Natural killer cell (primary cell): ENCODE results near the gene ALDH1A2. TPM values are rescaled to one million over a fixed set of nuclear protein-coding genes. Genes with fewer than 3 reads are reported as not detected.

Source experiments
- ATAC-seq, 3 donors: fragments of 150-1000 bp in 2 of 3; fragments of 200-7000 bp in 1 of 3; cut with Tn5 transposase; 1 replicate in 1 of 3; 2 replicates in 2 of 3; pipeline ENCODE4 v1.10.0; 2021; ENCODE audit warnings: mild to moderate bottlenecking in 2 of 3, moderate library complexity in 2 of 3
- DNase-seq, 2 donors: peaks; one replicate each; pipeline versions ENCODE4 v3.0.0 to v3.0.0-alpha.2; 2013 to 2021; ENCODE audit warnings: mixed read lengths in 1 of 2
- H3K27ac ChIP-seq: one replicate; pipeline ENCODE4 v1.5.1; 2013; ENCODE audit warnings: mild to moderate bottlenecking, low read length
- H3K27me3 ChIP-seq: one replicate; pipeline ENCODE4 v1.6.1; 2013; ENCODE audit warnings: low read length; ENCODE audit not compliant: control insufficient read depth, insufficient read depth
- H3K36me3 ChIP-seq: one replicate; pipeline ENCODE4 v1.6.1; 2013; ENCODE audit warnings: low read length; ENCODE audit not compliant: control insufficient read depth, insufficient read depth
- H3K4me1 ChIP-seq: one replicate; pipeline ENCODE4 v1.6.1; 2013; ENCODE audit warnings: low read length; ENCODE audit not compliant: control insufficient read depth, insufficient read depth
- H3K4me3 ChIP-seq: one replicate; pipeline ENCODE4 v1.5.1; 2013; ENCODE audit warnings: low read length
- H3K9me3 ChIP-seq: one replicate; pipeline ENCODE4 v1.6.1; 2013; ENCODE audit warnings: low read length; ENCODE audit not compliant: control insufficient read depth, insufficient read depth
- H3K27ac Mint-ChIP-seq, 2 donors: one replicate each; pipeline ENCODE4 v1.8.0; 2022; ENCODE audit warnings: mild to moderate bottlenecking in 2 of 2, mixed read lengths in 2 of 2, moderate library complexity in 1 of 2
- H3K27me3 Mint-ChIP-seq, 2 donors: one replicate each; pipeline ENCODE4 v1.8.0; 2022; ENCODE audit warnings: low read depth in 2 of 2, mixed read lengths in 2 of 2
- H3K36me3 Mint-ChIP-seq: one replicate; pipeline ENCODE4 v1.8.0; 2022; ENCODE audit warnings: mixed read lengths
- H3K4me1 Mint-ChIP-seq, 2 donors: one replicate each; pipeline ENCODE4 v1.8.0; 2022; ENCODE audit warnings: mixed read lengths in 2 of 2
- H3K4me3 Mint-ChIP-seq: one replicate; pipeline ENCODE4 v1.8.0; 2022; ENCODE audit warnings: mild to moderate bottlenecking, moderate library complexity, mixed read lengths
- H3K9me3 Mint-ChIP-seq, 2 donors: one replicate each; pipeline ENCODE4 v1.8.0; 2022; ENCODE audit warnings: mixed read lengths in 2 of 2
- WGBS: methylation state at CpG from one replicate; pipeline ENCODE4 v1.1.7; 2013; ENCODE audit warnings: missing lambda C conversion rate; ENCODE audit not compliant: insufficient coverage; 5-methylcytosine and 5-hydroxymethylcytosine counted together
- intact Hi-C: fragments of 100-400 bp; cut with micrococcal nuclease; formaldehyde crosslinking; loops from one replicate; pipeline ENCODE4 v1.14.2; 2022
- total RNA-seq, 4 donors: library from RNA; stranded (reverse); fragments of 120-200 nt in 1 of 4; gene quantifications; one replicate each; pipeline versions ENCODE4 v1.2.3 to v1.2.4, GENCODE V29; 2013 to 2022
- TF ChIP-seq, protein P1 (sequence below): fragments of 200-600 bp; IDR thresholded peaks from one replicate; pipeline ENCODE4 v1.8.0; 2022; ENCODE audit warnings: antibody characterized with exemption

ALDH1A2 gene
- total RNA-seq, 3 donors from 2014 or later (not counting 1 experiment from before 2014, with no cell fraction given), result 0.73 to 3.6 (median 2.8) TPM

DNA sequence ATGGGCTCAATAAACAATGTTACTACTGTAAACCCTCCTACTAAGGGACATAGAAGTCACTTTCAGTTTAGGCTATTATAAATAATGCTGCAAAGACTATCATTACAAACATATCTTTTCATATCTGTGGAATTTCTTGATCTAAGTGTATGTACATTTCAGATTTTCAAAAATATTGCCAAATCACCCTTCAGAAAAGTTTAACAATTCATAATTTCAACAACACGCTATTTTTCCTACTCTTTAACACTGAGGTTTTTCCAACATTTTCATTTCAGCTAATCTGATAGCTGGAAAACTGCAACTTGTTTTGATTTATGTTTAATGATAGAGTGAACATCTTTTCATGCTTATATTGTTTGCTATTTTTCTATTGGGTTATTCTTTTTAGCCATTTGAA, 69.0 kb downstream of the ALDH1A2 start:
- TF ChIP-seq, protein P1, sequence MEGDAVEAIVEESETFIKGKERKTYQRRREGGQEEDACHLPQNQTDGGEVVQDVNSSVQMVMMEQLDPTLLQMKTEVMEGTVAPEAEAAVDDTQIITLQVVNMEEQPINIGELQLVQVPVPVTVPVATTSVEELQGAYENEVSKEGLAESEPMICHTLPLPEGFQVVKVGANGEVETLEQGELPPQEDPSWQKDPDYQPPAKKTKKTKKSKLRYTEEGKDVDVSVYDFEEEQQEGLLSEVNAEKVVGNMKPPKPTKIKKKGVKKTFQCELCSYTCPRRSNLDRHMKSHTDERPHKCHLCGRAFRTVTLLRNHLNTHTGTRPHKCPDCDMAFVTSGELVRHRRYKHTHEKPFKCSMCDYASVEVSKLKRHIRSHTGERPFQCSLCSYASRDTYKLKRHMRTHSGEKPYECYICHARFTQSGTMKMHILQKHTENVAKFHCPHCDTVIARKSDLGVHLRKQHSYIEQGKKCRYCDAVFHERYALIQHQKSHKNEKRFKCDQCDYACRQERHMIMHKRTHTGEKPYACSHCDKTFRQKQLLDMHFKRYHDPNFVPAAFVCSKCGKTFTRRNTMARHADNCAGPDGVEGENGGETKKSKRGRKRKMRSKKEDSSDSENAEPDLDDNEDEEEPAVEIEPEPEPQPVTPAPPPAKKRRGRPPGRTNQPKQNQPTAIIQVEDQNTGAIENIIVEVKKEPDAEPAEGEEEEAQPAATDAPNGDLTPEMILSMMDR, result no peak
- H3K9me3 Mint-ChIP-seq, result peaks cover 0 to 2% of the 10 kb centered on the region in 2 donors
- H3K36me3 Mint-ChIP-seq, result no peaks in the 10 kb centered on the region
- WGBS, result no CpG with 5 or more reads among the region's 1 CpG
- H3K27me3 Mint-ChIP-seq, result peaks cover 27 to 53% of the 10 kb centered on the region in 2 donors
- intact Hi-C loops, result no loop called here
- Histone ChIP-seq H3K36me3 (no peaks in the 10 kb centered on the region), H3K4me1 (no peaks in the 10 kb centered on the region), H3K9me3 (no peaks in the 10 kb centered on the region), H3K27ac (no peak overlapping the region), H3K27me3 (peaks cover 5% of the 10 kb centered on the region), H3K4me3 (no peak overlapping the region)
- no peak for DNase-seq
- H3K4me3 Mint-ChIP-seq, result no peak overlapping the region
- H3K27ac Mint-ChIP-seq, result no peak overlapping the region
- no peaks in the 10 kb centered on the region for H3K4me1 Mint-ChIP-seq
- ATAC-seq, result no peak

DNA sequence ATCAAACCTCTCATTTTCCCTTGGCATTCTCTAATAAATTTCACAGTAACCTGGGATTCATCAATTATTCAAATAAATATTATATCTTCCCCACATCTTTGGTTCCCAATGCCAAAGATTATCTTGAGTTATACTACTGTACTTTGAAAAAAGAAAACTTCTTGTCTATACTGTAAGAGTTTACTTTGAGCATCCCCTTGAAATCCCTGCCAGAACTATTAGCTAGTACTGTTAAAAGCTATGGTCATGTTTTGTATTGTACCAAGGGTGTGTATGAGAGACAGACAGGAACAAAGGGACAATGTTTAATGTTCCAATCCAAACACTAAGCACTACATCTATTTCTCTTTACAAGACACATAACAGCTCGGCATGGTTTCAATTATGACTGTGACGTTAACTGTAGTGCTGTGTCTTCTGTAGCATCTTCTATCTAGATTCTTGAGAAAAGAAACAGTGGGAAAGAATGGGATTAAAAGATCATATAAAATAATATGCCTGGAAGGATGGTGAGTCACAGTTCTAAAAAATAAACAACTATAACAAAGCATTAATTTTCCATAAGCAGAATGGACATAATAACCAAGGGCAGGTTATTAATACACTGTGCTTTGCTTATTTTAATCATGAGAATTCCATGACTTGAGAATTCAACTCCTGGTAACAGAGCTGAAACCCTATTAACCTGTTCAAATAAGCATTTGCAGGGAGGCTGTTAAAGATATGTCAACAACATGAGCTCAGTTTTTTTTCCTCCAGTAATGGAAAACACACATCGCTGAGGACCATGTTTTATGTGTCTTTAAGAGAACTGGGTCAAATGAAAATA, 71.1 kb downstream of the ALDH1A2 start:
- TF ChIP-seq, protein P1, result no peak
- intact Hi-C loops, result no loop called here
- Histone ChIP-seq H3K4me1 (no peaks in the 10 kb centered on the region), H3K9me3 (no peaks in the 10 kb centered on the region), H3K36me3 (no peaks in the 10 kb centered on the region), H3K27me3 (peaks cover 5% of the 10 kb centered on the region), H3K27ac (no peak overlapping the region), H3K4me3 (no peak overlapping the region)
- DNase-seq (no peak), ATAC-seq (no peak)
- Mint-ChIP-seq H3K4me1 (no peaks in the 10 kb centered on the region), H3K27ac (no peak overlapping the region), H3K4me3 (no peak overlapping the region), H3K27me3 (peaks cover 23 to 49% of the 10 kb centered on the region in 2 donors), H3K36me3 (no peaks in the 10 kb centered on the region), H3K9me3 (no peaks in the 10 kb centered on the region)
- 100% methylated on average over 1 of the region's 3 CpGs for WGBS

DNA sequence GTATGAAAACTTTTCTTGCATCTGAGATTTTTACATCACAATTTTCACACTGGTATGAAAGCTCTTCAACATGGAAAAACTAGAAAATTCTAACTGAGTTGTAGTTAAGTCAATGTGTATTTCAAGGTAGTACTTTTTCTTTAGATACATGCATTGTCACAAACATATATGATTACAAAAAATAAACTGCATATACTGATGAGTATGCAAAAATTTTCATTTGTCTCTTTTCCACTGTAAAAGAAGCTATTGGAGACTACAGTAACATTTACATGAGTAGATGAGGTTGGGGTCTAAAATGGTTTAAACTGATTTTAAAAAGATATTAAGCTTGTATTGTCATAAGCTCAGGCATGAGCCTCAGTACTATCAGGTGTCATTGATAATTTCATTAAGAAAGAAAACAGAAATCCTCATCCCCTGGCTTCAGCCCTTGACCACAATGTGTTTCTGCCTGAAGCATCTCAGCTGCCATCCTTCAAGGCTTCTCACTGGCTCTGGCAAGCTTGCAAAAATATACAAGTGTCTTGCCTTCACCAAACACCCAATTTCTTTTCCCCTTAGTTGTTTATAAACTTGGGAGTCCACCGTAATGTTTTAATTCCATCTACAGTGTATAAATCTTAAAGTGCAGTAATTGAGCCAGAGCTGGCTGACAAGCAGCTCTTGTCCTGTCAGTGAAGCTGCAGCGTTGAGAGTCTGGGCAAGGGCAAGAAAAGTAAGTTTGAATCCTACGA, 71.9 kb downstream of the ALDH1A2 start:
- Mint-ChIP-seq H3K4me3 (no peak overlapping the region), H3K4me1 (no peaks in the 10 kb centered on the region), H3K27ac (no peak overlapping the region), H3K9me3 (no peaks in the 10 kb centered on the region), H3K27me3 (peaks cover 20 to 41% of the 10 kb centered on the region in 2 donors), H3K36me3 (no peaks in the 10 kb centered on the region)
- Histone ChIP-seq H3K36me3 (no peaks in the 10 kb centered on the region), H3K9me3 (no peaks in the 10 kb centered on the region), H3K4me3 (no peak overlapping the region), H3K27ac (no peak overlapping the region), H3K4me1 (no peaks in the 10 kb centered on the region), H3K27me3 (peaks cover 5% of the 10 kb centered on the region)
- ATAC-seq (no peak), DNase-seq (no peak)
- intact Hi-C loops, result no loop called here
- TF ChIP-seq, protein P1, result no peak
- WGBS, result 93% methylated on average over 3 of the region's 3 CpGs
